Chondrocyte (in vitro differentiated cells): Measurements from ENCODE around the gene GALNTL6. TPM values are rescaled to one million over a fixed set of nuclear protein-coding genes. Genes with fewer than 3 reads are reported as not detected.
A peak's percentile ranks its signal among the peaks of the same experiment; 100 is the strongest.

Experiments used
- DNase-seq: peaks from one replicate; pipeline ENCODE4 v3.0.0; 2021; ENCODE audit warnings: mixed read lengths, low spot score
- H3K27ac Mint-ChIP-seq: one replicate; pipeline ENCODE4 v1.8.0; 2021; ENCODE audit warnings: mild to moderate bottlenecking, moderate library complexity, mixed read lengths; ENCODE audit not compliant: unreplicated experiment
- H3K27me3 Mint-ChIP-seq: 2 replicates; pipeline ENCODE4 v1.8.0; 2021; ENCODE audit warnings: low read depth, mixed read lengths
- H3K36me3 Mint-ChIP-seq: 2 replicates; pipeline ENCODE4 v1.8.0; 2021; ENCODE audit warnings: low read depth, mixed read lengths
- H3K4me1 Mint-ChIP-seq: 2 replicates; pipeline ENCODE4 v1.8.0; 2021; ENCODE audit warnings: low read depth, mild to moderate bottlenecking, mixed read lengths
- H3K4me3 Mint-ChIP-seq: one replicate; pipeline ENCODE4 v1.8.0; 2021; ENCODE audit warnings: mild to moderate bottlenecking, moderate library complexity, mixed read lengths; ENCODE audit not compliant: unreplicated experiment
- H3K9me3 Mint-ChIP-seq: 2 replicates; pipeline ENCODE4 v1.8.0; 2021; ENCODE audit warnings: low read depth, mixed read lengths
- total RNA-seq: library from RNA; stranded (reverse); gene quantifications from 3 replicates; pipeline ENCODE4 v1.2.1, GENCODE V29; 2021
- TF ChIP-seq, protein P1 (sequence below): fragments of 200-600 bp; sonication (generic); IDR thresholded peaks from 2 replicates; pipeline ENCODE4 v1.5.0; 2021; ENCODE audit warnings: antibody characterized with exemption, mild to moderate bottlenecking, moderate library complexity

The GALNTL6 gene
- total RNA-seq, 1 donor from 2014 or later = not detected

DNA sequence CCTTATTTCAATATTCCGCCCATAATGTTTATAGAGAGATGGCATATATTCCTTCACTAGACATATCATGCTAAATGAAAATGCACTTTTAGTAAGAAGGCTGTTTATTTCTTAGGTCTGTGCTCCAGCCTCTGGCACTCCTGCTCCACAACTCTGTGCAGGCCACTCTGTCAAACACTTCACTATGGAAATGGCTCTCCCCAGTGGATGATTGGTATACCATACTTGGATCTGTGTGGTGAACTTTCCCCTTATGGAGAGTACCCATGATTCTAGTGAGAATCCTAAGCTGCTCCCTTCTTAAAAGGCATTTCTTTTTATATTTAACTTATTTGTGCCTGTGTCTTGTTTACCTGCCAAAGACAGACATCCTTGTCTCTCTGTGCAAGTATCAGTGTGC is 875.3 kb downstream of the GALNTL6 start:
- Mint-ChIP-seq H3K4me3 (no peak overlapping the region), H3K27me3 (peaks cover 2% of the 10 kb centered on the region), H3K36me3 (no peaks in the 10 kb centered on the region), H3K27ac (no peak overlapping the region), H3K9me3 (peaks cover 14% of the 10 kb centered on the region), H3K4me1 (no peaks in the 10 kb centered on the region)
- TF ChIP-seq, protein P1, sequence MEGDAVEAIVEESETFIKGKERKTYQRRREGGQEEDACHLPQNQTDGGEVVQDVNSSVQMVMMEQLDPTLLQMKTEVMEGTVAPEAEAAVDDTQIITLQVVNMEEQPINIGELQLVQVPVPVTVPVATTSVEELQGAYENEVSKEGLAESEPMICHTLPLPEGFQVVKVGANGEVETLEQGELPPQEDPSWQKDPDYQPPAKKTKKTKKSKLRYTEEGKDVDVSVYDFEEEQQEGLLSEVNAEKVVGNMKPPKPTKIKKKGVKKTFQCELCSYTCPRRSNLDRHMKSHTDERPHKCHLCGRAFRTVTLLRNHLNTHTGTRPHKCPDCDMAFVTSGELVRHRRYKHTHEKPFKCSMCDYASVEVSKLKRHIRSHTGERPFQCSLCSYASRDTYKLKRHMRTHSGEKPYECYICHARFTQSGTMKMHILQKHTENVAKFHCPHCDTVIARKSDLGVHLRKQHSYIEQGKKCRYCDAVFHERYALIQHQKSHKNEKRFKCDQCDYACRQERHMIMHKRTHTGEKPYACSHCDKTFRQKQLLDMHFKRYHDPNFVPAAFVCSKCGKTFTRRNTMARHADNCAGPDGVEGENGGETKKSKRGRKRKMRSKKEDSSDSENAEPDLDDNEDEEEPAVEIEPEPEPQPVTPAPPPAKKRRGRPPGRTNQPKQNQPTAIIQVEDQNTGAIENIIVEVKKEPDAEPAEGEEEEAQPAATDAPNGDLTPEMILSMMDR = peak; percentile 34
- no peak for DNase-seq

DNA sequence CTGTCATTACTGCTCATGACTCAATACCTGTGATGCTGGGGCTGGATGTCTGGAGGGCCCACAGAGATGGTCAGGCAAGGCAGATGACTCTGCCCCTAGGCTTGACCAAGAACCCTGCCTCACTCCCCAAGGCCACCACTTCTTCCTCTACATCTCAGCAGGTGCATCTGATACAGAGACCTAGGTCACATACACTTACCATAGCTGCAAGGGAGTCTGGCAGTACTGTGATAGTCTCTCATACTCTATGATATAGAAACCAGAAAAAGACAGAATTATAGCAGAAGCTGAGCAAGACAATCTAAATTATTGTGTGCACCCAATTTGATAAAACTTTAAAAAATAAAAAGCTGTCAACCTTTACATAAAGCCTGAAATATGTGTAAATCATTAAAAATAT is 878.3 kb downstream of the GALNTL6 start:
- Mint-ChIP-seq H3K27me3 (no peaks in the 10 kb centered on the region), H3K4me1 (no peaks in the 10 kb centered on the region), H3K36me3 (no peaks in the 10 kb centered on the region), H3K9me3 (peaks cover 15% of the 10 kb centered on the region), H3K27ac (no peak overlapping the region), H3K4me3 (no peak overlapping the region)
- TF ChIP-seq, protein P1 = no peak
- DNase-seq = no peak

DNA sequence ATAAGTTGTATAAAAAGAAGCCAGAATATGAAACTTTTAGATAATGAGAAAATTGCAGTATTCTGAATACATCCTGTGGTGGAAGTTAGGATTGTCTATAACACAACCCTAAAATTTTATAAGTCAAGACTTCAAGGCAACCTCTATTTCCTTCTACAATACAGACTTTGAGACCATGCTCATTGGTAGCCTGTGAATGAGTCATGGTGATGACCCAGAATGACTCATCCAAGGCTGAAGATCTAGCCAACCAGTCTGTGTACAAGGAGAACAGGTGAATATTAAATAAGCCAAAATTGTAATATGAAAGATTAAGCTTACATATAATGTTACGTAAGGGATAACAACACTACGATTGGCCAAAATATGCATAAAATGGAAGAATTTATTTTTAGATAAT is 879.5 kb downstream of the GALNTL6 start:
- no peak overlapping the region for H3K27ac Mint-ChIP-seq
- no peaks in the 10 kb centered on the region for H3K27me3 Mint-ChIP-seq
- no peak overlapping the region for H3K4me3 Mint-ChIP-seq
- DNase-seq = no peak
- H3K4me1 Mint-ChIP-seq = no peaks in the 10 kb centered on the region
- H3K9me3 Mint-ChIP-seq = peaks cover 16% of the 10 kb centered on the region
- TF ChIP-seq, protein P1 = no peak
- H3K36me3 Mint-ChIP-seq = no peaks in the 10 kb centered on the region

DNA sequence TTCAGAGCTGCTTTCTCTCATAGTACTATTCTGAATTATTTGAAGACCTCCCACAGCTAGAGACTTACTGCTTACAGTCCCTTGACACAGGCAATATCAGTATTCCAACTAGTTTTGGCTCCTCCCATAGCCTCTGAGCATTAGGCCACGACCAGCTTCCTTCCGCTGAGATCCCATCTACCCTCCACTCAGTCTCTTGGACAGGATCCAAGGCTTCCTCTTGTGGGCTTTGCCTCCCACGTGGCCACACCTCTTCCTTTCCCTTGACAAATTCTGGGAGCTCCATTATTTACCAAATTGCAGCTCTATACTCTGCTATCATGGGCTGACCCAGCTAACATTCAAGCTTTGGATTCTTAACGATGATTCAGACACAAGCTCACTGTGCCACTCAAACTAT is 885.1 kb downstream of the GALNTL6 start:
- Mint-ChIP-seq H3K27ac (no peak overlapping the region), H3K27me3 (no peaks in the 10 kb centered on the region), H3K9me3 (peaks cover 3% of the 10 kb centered on the region), H3K4me1 (no peaks in the 10 kb centered on the region), H3K4me3 (no peak overlapping the region), H3K36me3 (no peaks in the 10 kb centered on the region)
- TF ChIP-seq, protein P1 = no peak
- DNase-seq = no peak

DNA sequence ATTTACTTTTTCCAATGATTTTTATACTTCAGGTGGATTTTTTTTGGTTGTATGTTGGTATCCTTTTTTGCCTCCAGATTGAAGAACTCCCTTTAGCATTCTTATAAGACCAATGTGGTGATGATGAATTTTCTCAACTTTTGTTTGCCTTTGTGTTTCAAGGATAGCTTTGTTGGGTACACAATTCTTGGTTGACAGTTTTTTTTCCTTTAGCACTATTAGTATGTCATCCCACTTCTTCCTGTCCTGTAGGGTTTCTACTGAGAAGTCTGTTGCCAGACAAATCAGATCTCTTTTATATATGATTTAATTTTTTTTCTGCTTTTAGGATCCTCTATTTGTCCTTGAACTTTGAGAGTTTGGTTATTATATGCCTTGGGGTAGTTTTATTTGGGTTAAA is 892.4 kb downstream of the GALNTL6 start:
- no peaks in the 10 kb centered on the region for H3K4me1 Mint-ChIP-seq
- no peak overlapping the region for H3K27ac Mint-ChIP-seq
- no peak for DNase-seq
- no peak overlapping the region for H3K4me3 Mint-ChIP-seq
- H3K36me3 Mint-ChIP-seq = peaks cover 4% of the 10 kb centered on the region
- TF ChIP-seq, protein P1 = no peak
- peaks cover 3% of the 10 kb centered on the region for H3K27me3 Mint-ChIP-seq
- H3K9me3 Mint-ChIP-seq = peaks cover 31% of the 10 kb centered on the region
